HCT116 (cell line): ENCODE measurements around the gene FGD3. TPM values are rescaled to one million over a fixed set of nuclear protein-coding genes. Genes with fewer than 3 reads are reported as not detected.

Source experiments
- ATAC-seq: fragments of 200-7000 bp; cut with Tn5 transposase; 2 replicates; pipeline ENCODE4 v1.9.1; 2020; ENCODE audit warnings: mild to moderate bottlenecking, moderate library complexity
- BruUV-seq: library from RNA; stranded (reverse); fragments of 400-500 nt; replicated peaks from 2 replicates; lab custom pipeline; 2021; lab: Mats Ljungman, UMichigan
- CTCF ChIA-PET: fragments of 300-600 bp; sonication (Branson Sonifier 250); formaldehyde crosslinking; loops from one replicate; lab custom pipeline; 2021; ENCODE audit warnings: antibody characterized with exemption; lab: Charles Lee
- POLR2A ChIA-PET: fragments of 300-600, 350-600 bp; sonication (Branson Sonifier 250); formaldehyde crosslinking; loops from one replicate; lab custom pipeline; 2021; ENCODE audit warnings: antibody characterized with exemption; lab: Charles Lee
- RAD21 ChIA-PET, 2 experiments: fragments of 300-600 bp; sonication (Branson Sonifier 250); formaldehyde crosslinking; loops; one replicate each; lab custom pipeline; 2023; ENCODE audit warnings: low total read pairs in 2 of 2; ENCODE audit not compliant: uncharacterized antibody in 2 of 2, unreplicated experiment in 2 of 2, low non-redundant PET in 1 of 2; lab: Charles Lee
- DNase-seq: peaks from one replicate; pipeline ENCODE4 v3.0.0-alpha.2; 2010; ENCODE audit warnings: low read depth, low spot score
- H2AFZ ChIP-seq: fragments of 200-600 bp; shearing (Covaris generic), sonication (generic); 2 replicates; pipeline ENCODE4 v1.6.1; 2017; ENCODE audit warnings: low read depth, mixed run types, mixed read lengths, antibody characterized with exemption, low read length; ENCODE audit not compliant: poor library complexity, severe bottlenecking
- H3K27ac ChIP-seq: 2 replicates; pipeline ENCODE4 v1.5.1; 2012; ENCODE audit warnings: low read depth, low read length
- H3K27me3 ChIP-seq: fragments of 200-600 bp; sonication (generic); 2 replicates; pipeline ENCODE4 v1.6.1; 2016; ENCODE audit warnings: mixed run types, low read length, mixed read lengths; ENCODE audit not compliant: insufficient read depth
- H3K36me3 ChIP-seq, 2 experiments: fragments of 200-500 bp in 1 of 2; fragments of 200-600 bp in 1 of 2; sonication (Bioruptor generic) in 1 of 2; sonication (generic) in 1 of 2; 2 replicates each; pipeline versions ENCODE4 v1.5.1 to v1.6.1; 2014 to 2016; ENCODE audit warnings: low read length in 2 of 2, inconsistent platforms in 1 of 2, mixed read lengths in 1 of 2, mixed run types in 1 of 2; ENCODE audit not compliant: insufficient read depth in 2 of 2, control insufficient read depth in 1 of 2
- H3K4me1 ChIP-seq, 2 experiments: fragments of 200-600 bp in 1 of 2; sonication (generic) in 1 of 2; 2 replicates each; pipeline versions ENCODE4 v1.5.1 to v1.6.1; 2012 to 2017; ENCODE audit warnings: low read length in 2 of 2, inconsistent platforms in 1 of 2, mild to moderate bottlenecking in 1 of 2, mixed read lengths in 1 of 2, mixed run types in 1 of 2, moderate library complexity in 1 of 2; ENCODE audit not compliant: insufficient read depth in 2 of 2, control insufficient read depth in 1 of 2
- H3K4me2 ChIP-seq: fragments of 200-600 bp; sonication (generic); 2 replicates; pipeline ENCODE4 v1.6.1; 2017; ENCODE audit warnings: mixed run types, low read length, mixed read lengths
- H3K4me3 ChIP-seq, 2 experiments: fragments of 200-600 bp in 1 of 2; sonication (generic) in 1 of 2; replicated peaks in 1 of 2; 2 replicates each; pipeline ENCODE4 v1.5.1; 2011 to 2016; ENCODE audit warnings: low read length in 2 of 2, control low read depth in 1 of 2, low read depth in 1 of 2, mild to moderate bottlenecking in 1 of 2, mixed read lengths in 1 of 2, mixed run types in 1 of 2
- H3K79me2 ChIP-seq: fragments of 200-600 bp; sonication (generic); 2 replicates; pipeline ENCODE4 v1.6.1; 2017; ENCODE audit warnings: mild to moderate bottlenecking, mixed run types, low read length, moderate library complexity, mixed read lengths; ENCODE audit not compliant: insufficient read depth
- H3K9ac ChIP-seq: fragments of 200-600 bp; sonication (generic); 2 replicates; pipeline ENCODE4 v1.6.1; 2016; ENCODE audit warnings: low read length, mixed read lengths
- H3K9me2 ChIP-seq: fragments of 200-600 bp; sonication (generic), shearing (Covaris generic); 2 replicates; pipeline ENCODE4 v1.6.1; 2017; ENCODE audit warnings: mixed run types, mild to moderate bottlenecking, moderate library complexity; ENCODE audit not compliant: insufficient read depth
- H3K9me3 ChIP-seq, 2 experiments: fragments of 200-500 bp in 1 of 2; fragments of 200-600 bp in 1 of 2; sonication (Bioruptor generic) in 1 of 2; sonication (generic) in 1 of 2; 2 replicates each; pipeline ENCODE4 v1.6.1; 2014 to 2017; ENCODE audit warnings: low read length in 2 of 2, mixed read lengths in 2 of 2, inconsistent platforms in 1 of 2, low read depth in 1 of 2, mild to moderate bottlenecking in 1 of 2, mixed run types in 1 of 2, moderate library complexity in 1 of 2; ENCODE audit not compliant: control insufficient read depth in 1 of 2, insufficient read depth in 1 of 2
- H4K20me1 ChIP-seq: fragments of 200-600 bp; sonication (generic), shearing (Covaris generic); 2 replicates; pipeline ENCODE4 v1.6.1; 2017; ENCODE audit warnings: mixed run types, mild to moderate bottlenecking, moderate library complexity; ENCODE audit not compliant: insufficient read depth
- CBX3 ChIP-seq: IDR thresholded peaks from 2 replicates; pipeline ENCODE4 v1.6.1; 2012; ENCODE audit warnings: low read depth
- EGR1 ChIP-seq: IDR thresholded peaks from 2 replicates; pipeline ENCODE4 v1.6.1; 2012; ENCODE audit warnings: low read depth
- ELF1 ChIP-seq: IDR thresholded peaks from 2 replicates; pipeline ENCODE4 v1.6.1; 2012; ENCODE audit warnings: low read depth, borderline replicate concordance
- EZH2 ChIP-seq: fragments of 200-600 bp; sonication (generic); IDR thresholded peaks from 2 replicates; pipeline ENCODE4 v1.6.1; 2017; ENCODE audit warnings: antibody characterized with exemption, mixed run types
- EZH2phosphoT487 ChIP-seq: fragments of 200-600 bp; IDR thresholded peaks from 2 replicates; pipeline ENCODE4 v1.6.1; 2018; ENCODE audit warnings: antibody characterized with exemption, borderline replicate concordance
- FOSL1 ChIP-seq: IDR thresholded peaks from 2 replicates; pipeline ENCODE4 v1.6.1; 2012; ENCODE audit warnings: low read depth
- JUND ChIP-seq: IDR thresholded peaks from 2 replicates; pipeline ENCODE4 v1.6.1; 2012
- POLR2AphosphoS5 ChIP-seq: IDR thresholded peaks from 2 replicates; pipeline ENCODE4 v1.6.1; 2011; ENCODE audit warnings: mild to moderate bottlenecking, low read depth, low read length, moderate library complexity
- RAD21 ChIP-seq: IDR thresholded peaks from 2 replicates; pipeline ENCODE4 v1.6.1; 2012; ENCODE audit warnings: low read depth, mild to moderate bottlenecking
- SP1 ChIP-seq: IDR thresholded peaks from 2 replicates; pipeline ENCODE4 v1.6.1; 2012; ENCODE audit warnings: low read depth
- SRF ChIP-seq: IDR thresholded peaks from 2 replicates; pipeline ENCODE4 v1.6.1; 2012; ENCODE audit warnings: low read depth
- TCF7L2 ChIP-seq: IDR thresholded peaks from 2 replicates; pipeline ENCODE4 v1.7.0; 2011; ENCODE audit warnings: borderline replicate concordance, inconsistent platforms; ENCODE audit not compliant: insufficient read depth, insufficient read length; ENCODE audit errors: extremely low read depth
- YY1 ChIP-seq: IDR thresholded peaks from 2 replicates; pipeline ENCODE4 v1.6.1; 2011; ENCODE audit warnings: low read length, low read depth, moderate library complexity, mild to moderate bottlenecking; ENCODE audit not compliant: insufficient replicate concordance; ENCODE audit errors: extremely low read depth
- ZBTB33 ChIP-seq: IDR thresholded peaks from 2 replicates; pipeline ENCODE4 v1.6.1; 2011; ENCODE audit warnings: mild to moderate bottlenecking, low read length, moderate library complexity; ENCODE audit not compliant: insufficient replicate concordance; ENCODE audit errors: extremely low read depth
- ZFX ChIP-seq: fragments of 450-650 bp; IDR thresholded peaks from 2 replicates; pipeline ENCODE4 v1.6.1; 2017
- ZNF274 ChIP-seq: fragments of 200-500 bp; sonication (Bioruptor generic); IDR thresholded peaks from 2 replicates; pipeline ENCODE4 v1.6.1; 2014; ENCODE audit warnings: mild to moderate bottlenecking, low read depth, low read length, inconsistent platforms
- intact Hi-C: fragments of 100-400 bp; cut with micrococcal nuclease; formaldehyde crosslinking; loops from 2 replicates; pipeline ENCODE4 v1.10.0; 2022
- total RNA-seq: library from RNA; stranded (reverse); gene quantifications from one replicate; pipeline ENCODE4 v1.2.1, GENCODE V29; 2021; ENCODE audit not compliant: unreplicated experiment
- TF ChIP-seq, protein P1 (sequence below): IDR thresholded peaks from 2 replicates; pipeline ENCODE4 v1.6.1; 2012
- TF ChIP-seq, protein P2 (sequence below): IDR thresholded peaks from 2 replicates; pipeline ENCODE4 v1.6.1; 2012; ENCODE audit warnings: low read depth
- TF ChIP-seq, protein P3 (sequence below): IDR thresholded peaks from 2 replicates; pipeline ENCODE4 v1.6.1; 2012

Gene FGD3
- total RNA-seq, 1 experiment from 2014 or later: 3.3 TPM

GRCh38 chr9:92949266-92949982, 2.1 kb downstream of the FGD3 start:
- Histone ChIP-seq H3K4me1 (peaks cover 12 to 18% of the 10 kb centered on the region in 2 experiments; a peak in 3 of 4 replicates), H4K20me1 (no peaks in the 10 kb centered on the region), H3K4me3 (no peak overlapping the region), H3K9me3 (no peaks in the 10 kb centered on the region), H3K27ac (no peak overlapping the region), H3K9me2 (no peaks in the 10 kb centered on the region), H3K27me3 (no peaks in the 10 kb centered on the region), H3K4me2 (no peak overlapping the region), H3K36me3 (no peaks in the 10 kb centered on the region), H2AFZ (no peak overlapping the region), H3K9ac (no peak overlapping the region), H3K79me2 (no peaks in the 10 kb centered on the region)
- BruUV-seq: no TSS peak
- TF ChIP-seq JUND (no peak), SRF (no peak), ZFX (no peak), ZBTB33 (no peak), EGR1 (no peak), ELF1 (no peak), YY1 (no peak), TCF7L2 (no peak), CBX3 (no peak), ZNF274 (no peak), POLR2AphosphoS5 (no peak), SP1 (no peak), FOSL1 (no peak), RAD21 (no peak), EZH2 (no peak), EZH2phosphoT487 (no peak)
- TF ChIP-seq, protein P1, sequence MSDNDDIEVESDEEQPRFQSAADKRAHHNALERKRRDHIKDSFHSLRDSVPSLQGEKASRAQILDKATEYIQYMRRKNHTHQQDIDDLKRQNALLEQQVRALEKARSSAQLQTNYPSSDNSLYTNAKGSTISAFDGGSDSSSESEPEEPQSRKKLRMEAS: no peak
- TF ChIP-seq, protein P2, sequence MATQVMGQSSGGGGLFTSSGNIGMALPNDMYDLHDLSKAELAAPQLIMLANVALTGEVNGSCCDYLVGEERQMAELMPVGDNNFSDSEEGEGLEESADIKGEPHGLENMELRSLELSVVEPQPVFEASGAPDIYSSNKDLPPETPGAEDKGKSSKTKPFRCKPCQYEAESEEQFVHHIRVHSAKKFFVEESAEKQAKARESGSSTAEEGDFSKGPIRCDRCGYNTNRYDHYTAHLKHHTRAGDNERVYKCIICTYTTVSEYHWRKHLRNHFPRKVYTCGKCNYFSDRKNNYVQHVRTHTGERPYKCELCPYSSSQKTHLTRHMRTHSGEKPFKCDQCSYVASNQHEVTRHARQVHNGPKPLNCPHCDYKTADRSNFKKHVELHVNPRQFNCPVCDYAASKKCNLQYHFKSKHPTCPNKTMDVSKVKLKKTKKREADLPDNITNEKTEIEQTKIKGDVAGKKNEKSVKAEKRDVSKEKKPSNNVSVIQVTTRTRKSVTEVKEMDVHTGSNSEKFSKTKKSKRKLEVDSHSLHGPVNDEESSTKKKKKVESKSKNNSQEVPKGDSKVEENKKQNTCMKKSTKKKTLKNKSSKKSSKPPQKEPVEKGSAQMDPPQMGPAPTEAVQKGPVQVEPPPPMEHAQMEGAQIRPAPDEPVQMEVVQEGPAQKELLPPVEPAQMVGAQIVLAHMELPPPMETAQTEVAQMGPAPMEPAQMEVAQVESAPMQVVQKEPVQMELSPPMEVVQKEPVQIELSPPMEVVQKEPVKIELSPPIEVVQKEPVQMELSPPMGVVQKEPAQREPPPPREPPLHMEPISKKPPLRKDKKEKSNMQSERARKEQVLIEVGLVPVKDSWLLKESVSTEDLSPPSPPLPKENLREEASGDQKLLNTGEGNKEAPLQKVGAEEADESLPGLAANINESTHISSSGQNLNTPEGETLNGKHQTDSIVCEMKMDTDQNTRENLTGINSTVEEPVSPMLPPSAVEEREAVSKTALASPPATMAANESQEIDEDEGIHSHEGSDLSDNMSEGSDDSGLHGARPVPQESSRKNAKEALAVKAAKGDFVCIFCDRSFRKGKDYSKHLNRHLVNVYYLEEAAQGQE: no peak
- TF ChIP-seq, protein P3, sequence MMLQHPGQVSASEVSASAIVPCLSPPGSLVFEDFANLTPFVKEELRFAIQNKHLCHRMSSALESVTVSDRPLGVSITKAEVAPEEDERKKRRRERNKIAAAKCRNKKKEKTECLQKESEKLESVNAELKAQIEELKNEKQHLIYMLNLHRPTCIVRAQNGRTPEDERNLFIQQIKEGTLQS: no peak
- DNase-seq (no peak), ATAC-seq (no peak)
- RAD21 ChIA-PET: no interaction called here
- CTCF ChIA-PET: no interaction called here
- POLR2A ChIA-PET: no interaction called here
- intact Hi-C loops: no loop called here
